Right lobe of liver (tissue), 6 donors: ENCODE measurements around the gene ARHGAP8. TPM values are rescaled to one million over a fixed set of nuclear protein-coding genes. Genes with fewer than 3 reads are reported as not detected.
"Not testable (repeated sequence)": the region's sequence is repeated elsewhere in the genome, so short reads cannot be mapped to it uniquely, and the experiment has no call there.

Experiments
- ATAC-seq, 4 donors: fragments of 200-7000 bp; cut with Tn5 transposase; one replicate each; pipeline ENCODE4 v1.9.1; 2020; ENCODE audit warnings: mild to moderate bottlenecking in 4 of 4, moderate library complexity in 4 of 4
- DNase-seq, 3 donors: peaks; one replicate each; pipeline ENCODE4 v3.0.0-alpha.2; 2020
- H3K27ac ChIP-seq, 3 donors: fragments of 200-600 bp; one replicate each; pipeline ENCODE4 v1.8.0; 2022
- H3K27me3 ChIP-seq, 2 donors: fragments of 200-600 bp; one replicate each; pipeline ENCODE4 v1.8.0; 2022
- H3K36me3 ChIP-seq, 4 donors: fragments of 200-600 bp; sonication (generic) in 1 of 4; one replicate each; pipeline versions ENCODE4 v1.5.1 to v1.8.0; 2017 to 2022; ENCODE audit warnings: control low read depth in 1 of 4
- H3K4me1 ChIP-seq, 4 donors: fragments of 200-600 bp; sonication (generic) in 1 of 4; one replicate each; pipeline versions ENCODE4 v1.5.1 to v1.8.0; 2017 to 2022; ENCODE audit warnings: control low read depth in 1 of 4
- H3K4me3 ChIP-seq, 3 donors: fragments of 200-600 bp; one replicate each; pipeline ENCODE4 v1.8.0; 2022
- H3K9me3 ChIP-seq, 4 donors: fragments of 200-600 bp; sonication (generic) in 1 of 4; one replicate each; pipeline versions ENCODE4 v1.5.1 to v1.8.0; 2017 to 2022; ENCODE audit warnings: control low read depth in 1 of 4
- POLR2A ChIP-seq: fragments of 450-650 bp; IDR thresholded peaks from one replicate; pipeline ENCODE4 v1.6.1; 2017; ENCODE audit warnings: antibody characterized with exemption, mild to moderate bottlenecking
- WGBS: methylation state at CpG from one replicate; pipeline ENCODE4 v1.1.6; 2018; ENCODE audit warnings: low coverage, low lambda C conversion rate; ENCODE audit not compliant: insufficient coverage; ENCODE audit errors: missing lambda C conversion rate; 5-methylcytosine and 5-hydroxymethylcytosine counted together
- intact Hi-C, 2 donors: fragments of 100-400 bp; cut with DNase I; formaldehyde crosslinking; loops; one replicate each; pipeline versions ENCODE4 v1.11.2 to v1.14.1; 2022
- total RNA-seq, 6 experiments: library from RNA; depleted of rRNA in 2 of 6; stranded (reverse); fragments of >200 nt in 2 of 6; fragmentation: NEBNext Ultra II Directional in 3 of 6; extraction: Animal tissue kit (Norgen Biotek cat#: 25700) in 3 of 6; gene quantifications; one replicate each; pipeline versions ENCODE4 v1.1.0 to v1.2.4, GENCODE V29; 2016 to 2023
- TF ChIP-seq, protein P1 (sequence below), 4 donors: fragments of 200-600 bp in 3 of 4; fragments of 450-650 bp in 1 of 4; IDR thresholded peaks; one replicate each; pipeline versions ENCODE4 v1.5.1 to v1.8.0; 2016 to 2022; ENCODE audit warnings: antibody characterized with exemption in 4 of 4, mild to moderate bottlenecking in 2 of 4
- donor health status: DM: no; HTN: yes; CAD: no.
- donor health status: DM: no; HTN: no; CAD: no.
- donor health status: DM: no; HTN: no; CAD: no.
- donor health status: DM: no; HTN: yes; CAD: no.
- donor health status: DM: no; HTN: yes; CAD: no.

The ARHGAP8 gene
- total RNA-seq, 6 experiments from 2014 or later: 0.49 to 1.0 (median 0.61) TPM; not detected in 1

DNA sequence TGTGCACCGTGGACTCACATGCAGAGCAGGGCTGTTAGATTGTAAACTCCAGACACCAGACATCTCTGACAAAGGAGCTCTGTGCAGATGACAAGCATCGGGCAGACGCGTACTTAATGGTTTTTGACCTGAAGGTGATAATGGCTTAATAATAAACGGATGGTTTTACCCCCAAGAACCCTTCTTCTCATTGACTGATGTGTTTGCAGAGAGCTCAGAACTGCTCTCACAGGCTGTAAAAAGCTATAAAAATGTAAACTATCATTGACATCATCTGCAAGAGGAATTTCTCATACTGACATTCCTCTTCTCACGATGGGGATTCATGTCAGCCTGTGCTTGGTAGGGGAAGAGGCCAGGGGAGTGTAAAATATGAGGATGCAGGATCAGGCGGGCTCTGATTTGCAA lies 8.6 kb upstream of the ARHGAP8 start:
- no peak for TF ChIP-seq POLR2A
- TF ChIP-seq, protein P1, sequence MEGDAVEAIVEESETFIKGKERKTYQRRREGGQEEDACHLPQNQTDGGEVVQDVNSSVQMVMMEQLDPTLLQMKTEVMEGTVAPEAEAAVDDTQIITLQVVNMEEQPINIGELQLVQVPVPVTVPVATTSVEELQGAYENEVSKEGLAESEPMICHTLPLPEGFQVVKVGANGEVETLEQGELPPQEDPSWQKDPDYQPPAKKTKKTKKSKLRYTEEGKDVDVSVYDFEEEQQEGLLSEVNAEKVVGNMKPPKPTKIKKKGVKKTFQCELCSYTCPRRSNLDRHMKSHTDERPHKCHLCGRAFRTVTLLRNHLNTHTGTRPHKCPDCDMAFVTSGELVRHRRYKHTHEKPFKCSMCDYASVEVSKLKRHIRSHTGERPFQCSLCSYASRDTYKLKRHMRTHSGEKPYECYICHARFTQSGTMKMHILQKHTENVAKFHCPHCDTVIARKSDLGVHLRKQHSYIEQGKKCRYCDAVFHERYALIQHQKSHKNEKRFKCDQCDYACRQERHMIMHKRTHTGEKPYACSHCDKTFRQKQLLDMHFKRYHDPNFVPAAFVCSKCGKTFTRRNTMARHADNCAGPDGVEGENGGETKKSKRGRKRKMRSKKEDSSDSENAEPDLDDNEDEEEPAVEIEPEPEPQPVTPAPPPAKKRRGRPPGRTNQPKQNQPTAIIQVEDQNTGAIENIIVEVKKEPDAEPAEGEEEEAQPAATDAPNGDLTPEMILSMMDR (IDR thresholded peaks at IDR 0.05): no peak
- Histone ChIP-seq H3K4me1 (no peaks in the 10 kb centered on the region), H3K9me3 (no peaks in the 10 kb centered on the region), H3K27me3 (no peaks in the 10 kb centered on the region), H3K4me3 (no peak overlapping the region), H3K27ac (no peak overlapping the region), H3K36me3 (no peaks in the 10 kb centered on the region)
- intact Hi-C loops: no loop called here
- WGBS: 53% methylated on average over 7 of the region's 7 CpGs
- ATAC-seq (no peak), DNase-seq (no peak)

DNA sequence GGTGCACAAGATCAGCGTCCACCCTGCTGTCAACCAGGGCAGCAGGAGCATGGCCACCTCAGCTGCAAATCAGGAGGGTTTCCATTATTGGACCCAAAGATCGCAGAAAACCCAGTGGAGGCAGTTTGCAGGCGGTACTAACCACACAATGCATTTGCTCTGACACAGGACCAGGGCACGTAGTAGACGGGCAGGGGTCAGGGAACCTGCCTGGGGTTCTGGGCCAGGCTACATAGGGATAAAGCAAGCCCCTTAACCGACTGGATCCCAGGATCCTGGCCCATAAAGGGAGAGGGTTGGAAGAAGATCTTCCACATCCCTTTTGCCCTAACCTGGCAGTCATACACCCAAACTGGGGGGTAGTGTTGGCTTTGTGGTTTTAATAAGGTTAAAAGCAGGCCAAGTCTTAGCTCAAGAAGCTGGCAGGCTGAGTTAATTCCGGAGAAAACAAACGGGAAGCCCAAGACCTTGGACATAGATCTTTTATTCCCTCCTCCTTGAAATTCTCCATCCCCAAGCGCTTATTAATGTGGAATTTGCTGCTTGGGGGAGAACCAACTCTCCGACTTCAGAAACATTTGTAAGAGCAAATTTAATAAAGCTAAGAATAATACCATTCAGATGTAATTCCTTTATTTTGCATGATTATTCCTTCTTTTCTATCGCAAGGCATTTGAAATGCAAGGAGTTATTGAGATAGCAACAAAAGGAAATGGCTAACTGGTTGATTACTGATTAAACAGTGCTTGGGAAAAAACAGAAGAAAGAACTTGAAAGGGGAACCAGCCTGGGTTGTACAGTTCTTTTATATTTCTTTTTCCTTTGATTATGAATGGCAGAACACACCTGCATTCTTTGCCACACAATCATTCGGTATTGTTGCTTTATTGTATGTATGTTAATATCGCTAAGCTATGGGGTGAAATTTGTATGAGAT lies 6.3 kb upstream of the ARHGAP8 start:
- Histone ChIP-seq H3K4me3 (no peak overlapping the region), H3K9me3 (no peaks in the 10 kb centered on the region), H3K36me3 (no peaks in the 10 kb centered on the region), H3K27me3 (no peaks in the 10 kb centered on the region), H3K27ac (no peak overlapping the region), H3K4me1 (no peaks in the 10 kb centered on the region)
- intact Hi-C loops: no loop called here
- 26% methylated on average over 8 of the region's 13 CpGs for WGBS
- ATAC-seq: no peak
- TF ChIP-seq, protein P1 (IDR thresholded peaks at IDR 0.05): no peak
- TF ChIP-seq POLR2A: no peak
- DNase-seq: no peak

DNA sequence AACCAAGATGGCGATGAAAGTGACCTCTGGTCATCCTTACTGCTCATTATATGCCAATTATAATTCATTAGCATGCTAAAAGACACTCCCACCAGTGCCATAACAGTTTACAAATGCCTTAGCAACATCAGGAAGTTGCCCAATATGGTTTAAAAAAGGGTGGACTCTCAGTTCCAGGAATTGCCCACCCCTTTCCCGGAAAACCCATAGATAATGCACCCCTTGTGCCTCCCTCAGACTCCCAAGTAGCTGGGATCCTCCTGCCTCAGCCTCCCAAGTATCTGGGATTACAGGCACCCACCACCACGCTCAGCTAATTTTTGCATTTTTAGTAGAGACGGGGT lies 4.6 kb upstream of the ARHGAP8 start:
- H3K36me3 ChIP-seq, H3K27me3 ChIP-seq, intact Hi-C loops, H3K27ac ChIP-seq, H3K9me3 ChIP-seq, H3K4me3 ChIP-seq, H3K4me1 ChIP-seq, ATAC-seq: not testable (repeated sequence)
- peak in 1 of 3 donors; percentile 10 for DNase-seq
- 84% methylated on average over 3 of the region's 4 CpGs for WGBS

DNA sequence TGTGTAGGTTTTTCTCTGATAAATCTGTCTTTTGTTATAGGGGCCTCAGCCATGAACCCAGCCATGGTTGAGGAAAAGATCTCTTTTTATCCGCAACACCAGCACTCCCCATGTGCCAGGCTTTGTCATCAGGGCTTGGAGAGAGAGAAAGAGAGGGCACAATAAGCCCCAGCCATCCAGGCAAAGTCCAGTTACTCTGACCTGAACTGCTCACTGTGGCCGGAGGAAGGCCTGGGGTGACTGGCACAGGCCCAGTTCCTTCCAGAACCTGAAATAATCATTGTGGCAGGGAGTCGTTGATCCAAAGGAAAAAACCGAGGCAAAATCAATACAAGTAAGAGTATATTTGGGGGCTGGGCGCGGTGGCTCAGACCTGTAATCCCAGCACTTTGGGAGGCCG lies 3.9 kb upstream of the ARHGAP8 start:
- peak; percentile 68 to 90 (median 80) for ATAC-seq
- H3K4me3 ChIP-seq: no peak overlapping the region
- no peak for TF ChIP-seq POLR2A
- TF ChIP-seq, protein P1 (IDR thresholded peaks at IDR 0.05): no peak
- H3K27me3 ChIP-seq: no peaks in the 10 kb centered on the region
- WGBS: 54% methylated on average over 4 of the region's 7 CpGs
- no peaks in the 10 kb centered on the region for H3K4me1 ChIP-seq
- DNase-seq: peak in 1 of 3 donors; percentile 56
- H3K36me3 ChIP-seq: no peaks in the 10 kb centered on the region
- intact Hi-C loops: no loop called here
- no peaks in the 10 kb centered on the region for H3K9me3 ChIP-seq
- no peak overlapping the region for H3K27ac ChIP-seq

DNA sequence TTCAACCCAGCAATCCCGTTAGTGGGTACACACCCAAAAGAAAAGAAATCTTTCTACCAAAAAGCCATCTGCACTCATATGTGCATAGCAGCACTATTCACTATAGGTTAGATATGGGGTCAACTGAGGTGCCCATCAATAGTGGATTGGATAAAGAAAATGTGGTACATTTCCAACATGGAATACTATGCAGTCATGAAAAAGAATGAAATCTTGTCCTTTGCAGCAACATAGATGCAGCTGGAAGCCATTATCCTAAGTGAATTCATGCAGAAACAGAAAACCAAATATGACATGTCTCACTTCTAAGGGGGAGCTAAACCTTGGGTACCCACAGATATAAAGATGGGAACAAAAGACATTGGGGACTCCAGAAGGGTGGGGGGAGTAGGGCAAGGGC lies 1.9 kb upstream of the ARHGAP8 start:
- intact Hi-C loops: no loop called here
- Histone ChIP-seq H3K4me1 (no peaks in the 10 kb centered on the region), H3K36me3 (no peaks in the 10 kb centered on the region), H3K4me3 (no peak overlapping the region), H3K27ac (no peak overlapping the region), H3K9me3 (no peaks in the 10 kb centered on the region), H3K27me3 (no peaks in the 10 kb centered on the region)
- DNase-seq: no peak
- 67% methylated on average over 1 of the region's 1 CpG for WGBS
- no peak for TF ChIP-seq POLR2A
- TF ChIP-seq, protein P1 (IDR thresholded peaks at IDR 0.05): no peak
- ATAC-seq: no peak
